ENCODE measurements around the gene THAP5.

GRCh38 chr7:108598153-108598552 lies 28.6 kb upstream of the THAP5 start:
- TF ChIP-seq FOXP2 (optimal IDR thresholded peaks at IDR 0.05; ENCODE audit: control extremely low read depth, extremely low read length, insufficient read depth) (no peak), POLR2AphosphoS5 (IDR thresholded peaks at IDR 0.05; ENCODE audit: borderline replicate concordance, low read depth, low read length) (no peak)

All from SK-N-MC (cell line).